Liver (tissue), 3 donors: ENCODE data around the gene OSTF1.

Source experiments
- GABPA ChIP-seq, 2 donors: IDR thresholded peaks in 1 of 2; conservative IDR thresholded peaks in 1 of 2; 2 replicates each; pipeline ENCODE4 v1.6.1; 2016; ENCODE audit warnings: antibody characterized with exemption in 2 of 2, mild to moderate bottlenecking in 1 of 2, moderate library complexity in 1 of 2
- JUND ChIP-seq, 2 donors: IDR thresholded peaks; 2 replicates each; pipeline ENCODE4 v1.6.1; 2016; ENCODE audit warnings: antibody characterized with exemption in 2 of 2
- SP1 ChIP-seq: IDR thresholded peaks from 2 replicates; pipeline ENCODE4 v1.6.1; 2018; ENCODE audit warnings: antibody characterized with exemption, mild to moderate bottlenecking
- TAF1 ChIP-seq: conservative IDR thresholded peaks from 2 replicates; pipeline ENCODE4 v1.6.1; 2016; ENCODE audit warnings: antibody characterized with exemption, mild to moderate bottlenecking
- TF ChIP-seq, protein P1 (sequence below): fragments of 150-350 bp; IDR thresholded peaks from 2 replicates; pipeline ENCODE4 v1.5.1; 2017; ENCODE audit warnings: improper control_type of control experiment, low read depth, low read length; ENCODE audit not compliant: missing input control
- TF ChIP-seq, protein P2 (sequence below): IDR thresholded peaks from 2 replicates; pipeline ENCODE4 v1.6.1; 2016; ENCODE audit warnings: antibody characterized with exemption
- TF ChIP-seq, protein P3 (sequence below): IDR thresholded peaks from 2 replicates; pipeline ENCODE4 v1.6.1; 2016; ENCODE audit warnings: antibody characterized with exemption, mild to moderate bottlenecking
- TF ChIP-seq, protein P4 (sequence below): IDR thresholded peaks from 2 replicates; pipeline ENCODE4 v1.6.1; 2016; ENCODE audit warnings: antibody characterized with exemption
- donor health status: healthy.
- donor health status: healthy.

DNA sequence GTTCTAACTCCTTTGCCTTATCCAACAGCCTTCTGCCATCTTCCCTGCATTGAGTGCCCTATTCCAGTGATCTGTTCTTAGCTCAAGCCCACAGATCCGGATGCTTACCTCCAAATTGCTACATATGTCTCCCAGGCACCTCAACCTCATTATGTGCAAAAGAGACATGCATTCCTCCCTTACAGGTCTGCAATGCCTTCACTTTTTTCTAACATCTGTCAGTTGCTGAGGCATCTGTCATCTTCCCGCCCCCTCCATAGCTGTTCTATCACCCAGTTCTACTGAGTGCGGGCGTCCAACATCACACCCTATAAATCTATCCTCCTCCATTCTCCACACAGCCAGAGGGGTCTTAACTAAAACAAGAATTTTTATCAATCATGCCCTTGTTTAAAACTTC lies 20.4 kb upstream of the OSTF1 start:
- TF ChIP-seq, protein P1, sequence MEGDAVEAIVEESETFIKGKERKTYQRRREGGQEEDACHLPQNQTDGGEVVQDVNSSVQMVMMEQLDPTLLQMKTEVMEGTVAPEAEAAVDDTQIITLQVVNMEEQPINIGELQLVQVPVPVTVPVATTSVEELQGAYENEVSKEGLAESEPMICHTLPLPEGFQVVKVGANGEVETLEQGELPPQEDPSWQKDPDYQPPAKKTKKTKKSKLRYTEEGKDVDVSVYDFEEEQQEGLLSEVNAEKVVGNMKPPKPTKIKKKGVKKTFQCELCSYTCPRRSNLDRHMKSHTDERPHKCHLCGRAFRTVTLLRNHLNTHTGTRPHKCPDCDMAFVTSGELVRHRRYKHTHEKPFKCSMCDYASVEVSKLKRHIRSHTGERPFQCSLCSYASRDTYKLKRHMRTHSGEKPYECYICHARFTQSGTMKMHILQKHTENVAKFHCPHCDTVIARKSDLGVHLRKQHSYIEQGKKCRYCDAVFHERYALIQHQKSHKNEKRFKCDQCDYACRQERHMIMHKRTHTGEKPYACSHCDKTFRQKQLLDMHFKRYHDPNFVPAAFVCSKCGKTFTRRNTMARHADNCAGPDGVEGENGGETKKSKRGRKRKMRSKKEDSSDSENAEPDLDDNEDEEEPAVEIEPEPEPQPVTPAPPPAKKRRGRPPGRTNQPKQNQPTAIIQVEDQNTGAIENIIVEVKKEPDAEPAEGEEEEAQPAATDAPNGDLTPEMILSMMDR = no peak
- TF ChIP-seq TAF1 = no peak
- TF ChIP-seq GABPA (IDR thresholded peaks at IDR 0.05 in 1 of 2, conservative IDR thresholded peaks at IDR 0.05 in 1 of 2) = no peak
- TF ChIP-seq, protein P2, sequence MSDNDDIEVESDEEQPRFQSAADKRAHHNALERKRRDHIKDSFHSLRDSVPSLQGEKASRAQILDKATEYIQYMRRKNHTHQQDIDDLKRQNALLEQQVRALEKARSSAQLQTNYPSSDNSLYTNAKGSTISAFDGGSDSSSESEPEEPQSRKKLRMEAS = no peak
- no peak for TF ChIP-seq SP1
- TF ChIP-seq, protein P3, sequence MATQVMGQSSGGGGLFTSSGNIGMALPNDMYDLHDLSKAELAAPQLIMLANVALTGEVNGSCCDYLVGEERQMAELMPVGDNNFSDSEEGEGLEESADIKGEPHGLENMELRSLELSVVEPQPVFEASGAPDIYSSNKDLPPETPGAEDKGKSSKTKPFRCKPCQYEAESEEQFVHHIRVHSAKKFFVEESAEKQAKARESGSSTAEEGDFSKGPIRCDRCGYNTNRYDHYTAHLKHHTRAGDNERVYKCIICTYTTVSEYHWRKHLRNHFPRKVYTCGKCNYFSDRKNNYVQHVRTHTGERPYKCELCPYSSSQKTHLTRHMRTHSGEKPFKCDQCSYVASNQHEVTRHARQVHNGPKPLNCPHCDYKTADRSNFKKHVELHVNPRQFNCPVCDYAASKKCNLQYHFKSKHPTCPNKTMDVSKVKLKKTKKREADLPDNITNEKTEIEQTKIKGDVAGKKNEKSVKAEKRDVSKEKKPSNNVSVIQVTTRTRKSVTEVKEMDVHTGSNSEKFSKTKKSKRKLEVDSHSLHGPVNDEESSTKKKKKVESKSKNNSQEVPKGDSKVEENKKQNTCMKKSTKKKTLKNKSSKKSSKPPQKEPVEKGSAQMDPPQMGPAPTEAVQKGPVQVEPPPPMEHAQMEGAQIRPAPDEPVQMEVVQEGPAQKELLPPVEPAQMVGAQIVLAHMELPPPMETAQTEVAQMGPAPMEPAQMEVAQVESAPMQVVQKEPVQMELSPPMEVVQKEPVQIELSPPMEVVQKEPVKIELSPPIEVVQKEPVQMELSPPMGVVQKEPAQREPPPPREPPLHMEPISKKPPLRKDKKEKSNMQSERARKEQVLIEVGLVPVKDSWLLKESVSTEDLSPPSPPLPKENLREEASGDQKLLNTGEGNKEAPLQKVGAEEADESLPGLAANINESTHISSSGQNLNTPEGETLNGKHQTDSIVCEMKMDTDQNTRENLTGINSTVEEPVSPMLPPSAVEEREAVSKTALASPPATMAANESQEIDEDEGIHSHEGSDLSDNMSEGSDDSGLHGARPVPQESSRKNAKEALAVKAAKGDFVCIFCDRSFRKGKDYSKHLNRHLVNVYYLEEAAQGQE = no peak
- TF ChIP-seq, protein P4, sequence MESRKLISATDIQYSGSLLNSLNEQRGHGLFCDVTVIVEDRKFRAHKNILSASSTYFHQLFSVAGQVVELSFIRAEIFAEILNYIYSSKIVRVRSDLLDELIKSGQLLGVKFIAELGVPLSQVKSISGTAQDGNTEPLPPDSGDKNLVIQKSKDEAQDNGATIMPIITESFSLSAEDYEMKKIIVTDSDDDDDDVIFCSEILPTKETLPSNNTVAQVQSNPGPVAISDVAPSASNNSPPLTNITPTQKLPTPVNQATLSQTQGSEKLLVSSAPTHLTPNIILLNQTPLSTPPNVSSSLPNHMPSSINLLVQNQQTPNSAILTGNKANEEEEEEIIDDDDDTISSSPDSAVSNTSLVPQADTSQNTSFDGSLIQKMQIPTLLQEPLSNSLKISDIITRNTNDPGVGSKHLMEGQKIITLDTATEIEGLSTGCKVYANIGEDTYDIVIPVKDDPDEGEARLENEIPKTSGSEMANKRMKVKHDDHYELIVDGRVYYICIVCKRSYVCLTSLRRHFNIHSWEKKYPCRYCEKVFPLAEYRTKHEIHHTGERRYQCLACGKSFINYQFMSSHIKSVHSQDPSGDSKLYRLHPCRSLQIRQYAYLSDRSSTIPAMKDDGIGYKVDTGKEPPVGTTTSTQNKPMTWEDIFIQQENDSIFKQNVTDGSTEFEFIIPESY = no peak
- TF ChIP-seq JUND (IDR thresholded peaks at IDR 0.05) = no peak
